NB4 (cell line): Measurements from ENCODE around the gene KLF7.

Experiments
- CTCF ChIP-seq: IDR thresholded peaks from one replicate; pipeline ENCODE4 v1.5.1; 2012; ENCODE audit warnings: low read depth, low read length
- MAX ChIP-seq: IDR thresholded peaks from 2 replicates; pipeline ENCODE4 v1.6.1; 2011; ENCODE audit warnings: low read depth, low read length

- no peak for TF ChIP-seq MAX
- no peak for TF ChIP-seq CTCF
Measured at GRCh38 chr2:207103132-207103531, 62.6 kb downstream of the KLF7 start.
